Gastroesophageal sphincter (tissue), 3 donors: ENCODE data around the gene TCP11.
"Not testable (repeated sequence)": the region's sequence is repeated elsewhere in the genome, so short reads cannot be mapped to it uniquely, and the experiment has no call there.

Experiments
- CTCF ChIP-seq, 4 experiments: fragments of 200-600 bp in 2 of 4; fragments of 450-650 bp in 2 of 4; sonication (generic) in 1 of 4; IDR thresholded peaks; one replicate each; pipeline ENCODE4 v1.5.1; 2017 to 2019; ENCODE audit warnings: antibody characterized with exemption in 4 of 4, mild to moderate bottlenecking in 2 of 4, moderate library complexity in 2 of 4
- POLR2A ChIP-seq, 2 donors: fragments of 450-650 bp; IDR thresholded peaks; one replicate each; pipeline ENCODE4 v1.6.1; 2017; ENCODE audit warnings: antibody characterized with exemption in 2 of 2, mild to moderate bottlenecking in 2 of 2, moderate library complexity in 1 of 2
- POLR2AphosphoS5 ChIP-seq: sonication (generic); formaldehyde crosslinking; IDR thresholded peaks from one replicate; pipeline ENCODE4 v1.6.1; 2017; ENCODE audit warnings: antibody characterized with exemption

- TF ChIP-seq CTCF (IDR thresholded peaks at IDR 0.05); POLR2A (IDR thresholded peaks at IDR 0.05); POLR2AphosphoS5: not testable (repeated sequence)
Observed at GRCh38 chr6:35106061-35106460, 35.1 kb downstream of the TCP11 start.
